Measurements from ENCODE around the gene DSE.

Gene DSE

DNA sequence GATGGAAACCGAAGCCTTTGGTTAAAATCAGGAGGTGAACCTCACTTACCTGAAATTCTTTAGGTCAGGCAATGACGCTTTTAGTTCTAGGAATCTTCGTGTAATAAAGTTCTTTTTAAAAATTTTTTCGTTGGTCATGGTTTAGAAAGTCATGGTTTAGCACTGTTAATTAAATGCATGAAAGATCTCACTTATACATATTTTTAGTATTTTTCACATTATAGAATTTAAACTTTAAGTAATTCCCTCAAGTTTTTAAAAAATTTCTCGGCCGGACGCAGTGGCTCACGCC is 1.1 kb downstream of the DSE start:
- TF ChIP-seq, protein P1, sequence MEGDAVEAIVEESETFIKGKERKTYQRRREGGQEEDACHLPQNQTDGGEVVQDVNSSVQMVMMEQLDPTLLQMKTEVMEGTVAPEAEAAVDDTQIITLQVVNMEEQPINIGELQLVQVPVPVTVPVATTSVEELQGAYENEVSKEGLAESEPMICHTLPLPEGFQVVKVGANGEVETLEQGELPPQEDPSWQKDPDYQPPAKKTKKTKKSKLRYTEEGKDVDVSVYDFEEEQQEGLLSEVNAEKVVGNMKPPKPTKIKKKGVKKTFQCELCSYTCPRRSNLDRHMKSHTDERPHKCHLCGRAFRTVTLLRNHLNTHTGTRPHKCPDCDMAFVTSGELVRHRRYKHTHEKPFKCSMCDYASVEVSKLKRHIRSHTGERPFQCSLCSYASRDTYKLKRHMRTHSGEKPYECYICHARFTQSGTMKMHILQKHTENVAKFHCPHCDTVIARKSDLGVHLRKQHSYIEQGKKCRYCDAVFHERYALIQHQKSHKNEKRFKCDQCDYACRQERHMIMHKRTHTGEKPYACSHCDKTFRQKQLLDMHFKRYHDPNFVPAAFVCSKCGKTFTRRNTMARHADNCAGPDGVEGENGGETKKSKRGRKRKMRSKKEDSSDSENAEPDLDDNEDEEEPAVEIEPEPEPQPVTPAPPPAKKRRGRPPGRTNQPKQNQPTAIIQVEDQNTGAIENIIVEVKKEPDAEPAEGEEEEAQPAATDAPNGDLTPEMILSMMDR (IDR thresholded peaks at IDR 0.05; ENCODE audit: low read depth, low read length): no peak
- DNase-seq (ENCODE audit: extremely low read depth, low read depth): no peak

DNA sequence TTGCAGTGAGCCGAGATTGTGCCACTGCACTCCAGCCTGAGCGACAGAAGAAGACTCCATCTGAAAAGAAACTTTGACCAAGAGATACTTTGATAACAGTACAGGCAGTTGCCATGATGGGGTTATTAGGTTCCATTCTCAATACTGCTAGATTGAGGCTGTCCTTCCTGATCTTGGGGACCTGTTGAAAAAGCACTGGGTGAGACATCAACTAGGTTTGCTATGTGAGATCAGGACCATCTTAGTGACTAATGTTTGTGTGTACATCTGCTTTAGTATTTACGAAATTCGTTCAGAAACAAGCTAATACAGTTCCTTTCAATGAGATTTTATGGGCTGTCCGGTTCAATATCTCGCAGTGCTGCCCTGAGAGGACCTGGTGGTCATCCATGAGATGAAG is 2.6 kb downstream of the DSE start:
- TF ChIP-seq, protein P1 (IDR thresholded peaks at IDR 0.05; ENCODE audit: low read depth, low read length): no peak

DNA sequence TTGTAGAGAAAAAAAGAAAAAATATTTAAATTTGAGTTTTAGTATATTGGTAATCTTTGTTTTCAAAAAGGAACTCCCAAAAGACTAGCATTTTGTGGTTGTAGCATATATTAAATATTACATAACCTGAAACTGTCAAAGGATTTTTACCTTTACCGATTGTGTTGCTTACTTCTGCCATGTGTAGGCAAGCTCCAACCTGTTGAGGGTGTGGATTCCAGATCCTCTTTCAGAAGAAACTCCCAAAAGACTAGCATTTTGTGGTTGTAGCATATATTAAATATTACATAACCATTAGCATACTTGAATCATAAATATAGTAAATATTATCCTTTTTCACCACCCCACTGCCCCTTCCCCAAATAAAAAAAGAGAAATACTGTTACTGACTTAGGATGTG is 3.2 kb downstream of the DSE start:
- DNase-seq (ENCODE audit: extremely low read depth, low read depth): no peak
- TF ChIP-seq, protein P1 (IDR thresholded peaks at IDR 0.05; ENCODE audit: low read depth, low read length): no peak

More for the DNA sequence above, 2.6 kb downstream of the DSE start:
- no peak for DNase-seq (ENCODE audit: extremely low read depth, low read depth)

DNA sequence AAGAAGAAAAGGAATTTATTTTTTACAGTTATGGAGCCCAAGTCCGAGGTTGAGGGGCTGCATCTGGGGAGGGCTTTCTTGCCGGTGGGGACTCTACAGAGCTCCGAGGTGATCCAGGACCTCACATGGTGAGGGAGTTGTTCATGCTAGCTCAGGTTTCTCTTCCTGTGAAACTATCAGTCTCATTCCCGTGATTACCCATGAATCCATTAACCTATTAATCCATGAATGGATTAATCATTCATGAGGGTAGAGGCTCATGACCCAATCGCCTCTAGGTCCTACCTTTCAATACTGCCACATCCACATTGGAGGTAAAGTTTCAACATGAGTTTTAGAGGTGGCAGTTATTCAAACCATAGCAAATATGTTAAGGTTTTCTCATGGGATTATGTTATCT is 3.8 kb downstream of the DSE start:
- no peak for DNase-seq (ENCODE audit: extremely low read depth, low read depth)
- TF ChIP-seq, protein P1 (IDR thresholded peaks at IDR 0.05; ENCODE audit: low read depth, low read length): no peak

DNA sequence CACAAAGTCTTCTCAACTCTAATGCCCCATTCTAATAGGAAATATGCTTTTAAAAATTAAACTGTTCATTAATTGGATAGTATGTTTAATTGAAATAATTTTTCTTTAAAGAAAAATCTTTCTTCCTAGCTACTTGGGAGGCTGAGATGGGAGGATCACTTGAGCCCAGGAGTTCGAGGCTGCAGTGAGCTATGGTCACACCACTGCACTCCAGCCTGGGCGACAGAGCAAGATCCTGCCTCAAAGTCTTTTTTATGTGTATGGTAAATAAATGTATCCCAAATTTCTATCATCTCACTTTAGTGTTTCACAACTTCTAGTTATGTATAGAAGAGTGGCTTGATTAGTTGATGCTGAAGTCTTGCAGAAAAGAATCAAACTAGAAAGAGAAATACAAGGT is 4.5 kb downstream of the DSE start:
- TF ChIP-seq, protein P1 (IDR thresholded peaks at IDR 0.05; ENCODE audit: low read depth, low read length): no peak
- DNase-seq (ENCODE audit: extremely low read depth, low read depth): no peak

DNA sequence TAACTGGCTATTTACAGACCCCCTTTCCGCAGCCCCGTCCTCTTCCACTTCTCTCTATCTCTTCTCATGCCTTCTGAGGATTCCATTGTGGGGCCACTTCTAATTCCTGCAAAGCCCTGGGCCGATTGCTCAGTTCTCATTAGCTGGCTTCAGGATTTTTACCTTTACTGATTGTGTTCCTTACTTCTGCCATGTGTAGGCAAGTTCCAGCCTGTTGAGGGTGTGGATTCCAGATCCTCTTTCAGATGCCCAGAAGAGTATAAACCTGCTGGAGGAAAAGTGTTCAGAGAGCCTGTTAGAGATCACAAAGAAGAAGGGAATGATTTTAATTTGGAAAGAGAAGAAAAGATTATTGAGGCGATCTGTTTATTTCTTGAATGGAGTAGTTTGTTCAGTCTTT is 5.4 kb downstream of the DSE start:
- no peak for DNase-seq (ENCODE audit: extremely low read depth, low read depth)
- TF ChIP-seq, protein P1 (IDR thresholded peaks at IDR 0.05; ENCODE audit: low read depth, low read length): no peak

DNA sequence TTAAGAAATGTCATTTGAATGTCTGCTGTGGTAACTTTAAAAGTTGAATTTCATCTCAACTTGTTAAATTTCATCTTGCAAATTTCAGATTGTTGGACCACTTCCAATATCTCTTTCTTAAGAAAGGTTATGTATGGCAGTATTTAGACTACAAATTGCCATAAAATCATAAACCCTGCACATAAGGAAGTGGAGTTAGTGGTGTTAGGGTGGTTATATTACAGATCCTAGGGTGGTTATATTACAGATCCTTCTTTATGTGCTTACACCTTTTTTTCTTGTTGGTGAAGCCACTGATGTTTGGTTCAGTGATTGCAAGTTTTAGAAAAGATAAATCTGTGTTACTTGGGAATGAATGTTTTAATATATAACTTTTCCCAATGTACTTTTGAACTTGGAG is 9.0 kb downstream of the DSE start:
- TF ChIP-seq, protein P1 (IDR thresholded peaks at IDR 0.05; ENCODE audit: low read depth, low read length): no peak
- no peak for DNase-seq (ENCODE audit: extremely low read depth, low read depth)
